Dendritic cell treated with granulocyte-macrophage colony-stimulating factor and Interleukin-4, amounts not matched to agents 40 ng/mL and 50 ng/mL, for 4 days (primary cell): ENCODE results near the gene CACNA1B.
"Not testable (repeated sequence)": the region's sequence is repeated elsewhere in the genome, so short reads cannot be mapped to it uniquely, and the experiment has no call there.

ENCODE experiments used
- H3K27ac Mint-ChIP-seq: one replicate; pipeline ENCODE4 v1.8.0; 2022; ENCODE audit warnings: mild to moderate bottlenecking, mixed read lengths
- H3K27me3 Mint-ChIP-seq: one replicate; pipeline ENCODE4 v1.8.0; 2022; ENCODE audit warnings: mild to moderate bottlenecking, mixed read lengths
- H3K36me3 Mint-ChIP-seq: one replicate; pipeline ENCODE4 v1.8.0; 2022; ENCODE audit warnings: low read depth, mixed read lengths
- H3K4me1 Mint-ChIP-seq: one replicate; pipeline ENCODE4 v1.8.0; 2022; ENCODE audit warnings: low read depth, mixed read lengths
- H3K4me3 Mint-ChIP-seq: one replicate; pipeline ENCODE4 v1.8.0; 2022; ENCODE audit warnings: mild to moderate bottlenecking, moderate library complexity, mixed read lengths
- H3K9me3 Mint-ChIP-seq: one replicate; pipeline ENCODE4 v1.8.0; 2022; ENCODE audit warnings: mixed read lengths
- intact Hi-C: fragments of 100-400 bp; cut with micrococcal nuclease; formaldehyde crosslinking; loops from one replicate; pipeline ENCODE4 v1.15.0; 2022

CACNA1B gene

GRCh38 chr9:137877506-137878122 is at the start of gene CACNA1B:
TSS of gene CACNA1B (plus strand) at chr9:137877782. CDS start at chr9:137877934, 152 bp downstream.
- H3K27me3 Mint-ChIP-seq = peaks cover 44% of the 10 kb centered on the region
- intact Hi-C loops, H3K9me3 Mint-ChIP-seq, H3K36me3 Mint-ChIP-seq, H3K4me3 Mint-ChIP-seq, H3K4me1 Mint-ChIP-seq, H3K27ac Mint-ChIP-seq: not testable (repeated sequence)

GRCh38 chr9:137827908-137828526 is 49.6 kb upstream of the CACNA1B start:
- no peaks in the 10 kb centered on the region for H3K27me3 Mint-ChIP-seq
- no peak overlapping the region for H3K27ac Mint-ChIP-seq
- intact Hi-C loops = no loop called here
- peaks cover 16% of the 10 kb centered on the region for H3K4me1 Mint-ChIP-seq
- no peak overlapping the region for H3K4me3 Mint-ChIP-seq
- H3K9me3 Mint-ChIP-seq = no peaks in the 10 kb centered on the region
- peaks cover 91% of the 10 kb centered on the region for H3K36me3 Mint-ChIP-seq

GRCh38 chr9:137828527-137829259 is 48.9 kb upstream of the CACNA1B start:
- no peaks in the 10 kb centered on the region for H3K27me3 Mint-ChIP-seq
- intact Hi-C loops = no loop called here
- no peaks in the 10 kb centered on the region for H3K9me3 Mint-ChIP-seq
- peaks cover 16% of the 10 kb centered on the region for H3K4me1 Mint-ChIP-seq
- no peak overlapping the region for H3K27ac Mint-ChIP-seq
- H3K4me3 Mint-ChIP-seq = no peak overlapping the region
- H3K36me3 Mint-ChIP-seq = peaks cover 91% of the 10 kb centered on the region

- Mint-ChIP-seq H3K27me3 (no peaks in the 10 kb centered on the region), H3K27ac (no peak overlapping the region), H3K4me3 (no peak overlapping the region), H3K9me3 (no peaks in the 10 kb centered on the region), H3K36me3 (peaks cover 91% of the 10 kb centered on the region), H3K4me1 (peaks cover 16% of the 10 kb centered on the region)
- intact Hi-C loops = no loop called here
These were observed 48.2 kb upstream of the CACNA1B start for GRCh38 chr9:137829260-137829996.

- Mint-ChIP-seq H3K27me3 (no peaks in the 10 kb centered on the region), H3K9me3 (no peaks in the 10 kb centered on the region), H3K36me3 (peaks cover 96% of the 10 kb centered on the region), H3K27ac (no peak overlapping the region), H3K4me1 (no peaks in the 10 kb centered on the region), H3K4me3 (no peak overlapping the region)
- intact Hi-C loops = no loop called here
These were observed 45.3 kb upstream of the CACNA1B start for GRCh38 chr9:137832191-137832700.

GRCh38 chr9:137832830-137833590 is 44.6 kb upstream of the CACNA1B start:
- Mint-ChIP-seq H3K4me1 (no peaks in the 10 kb centered on the region), H3K36me3 (peaks cover 96% of the 10 kb centered on the region), H3K9me3 (no peaks in the 10 kb centered on the region), H3K27ac (no peak overlapping the region), H3K27me3 (no peaks in the 10 kb centered on the region), H3K4me3 (no peak overlapping the region)
- intact Hi-C loops = no loop called here

- H3K9me3 Mint-ChIP-seq = peaks cover 5% of the 10 kb centered on the region
- H3K36me3 Mint-ChIP-seq = peaks cover 92% of the 10 kb centered on the region
- no peaks in the 10 kb centered on the region for H3K4me1 Mint-ChIP-seq
- no peak overlapping the region for H3K4me3 Mint-ChIP-seq
- intact Hi-C loops = no loop called here
- H3K27me3 Mint-ChIP-seq = no peaks in the 10 kb centered on the region
- no peak overlapping the region for H3K27ac Mint-ChIP-seq
These were observed 43.6 kb upstream of the CACNA1B start for GRCh38 chr9:137833721-137834613.

GRCh38 chr9:137834846-137835546 is 42.6 kb upstream of the CACNA1B start:
- Mint-ChIP-seq H3K4me1 (no peaks in the 10 kb centered on the region), H3K27ac (no peak overlapping the region), H3K4me3 (no peak overlapping the region), H3K27me3 (no peaks in the 10 kb centered on the region), H3K36me3 (peaks cover 82% of the 10 kb centered on the region), H3K9me3 (peaks cover 11% of the 10 kb centered on the region)
- intact Hi-C loops = no loop called here

GRCh38 chr9:137836151-137836830 is 41.3 kb upstream of the CACNA1B start:
- Mint-ChIP-seq H3K4me3 (no peak overlapping the region), H3K9me3 (peaks cover 19% of the 10 kb centered on the region), H3K27me3 (no peaks in the 10 kb centered on the region), H3K27ac (no peak overlapping the region), H3K36me3 (peaks cover 72% of the 10 kb centered on the region), H3K4me1 (no peaks in the 10 kb centered on the region)
- intact Hi-C loops = no loop called here

- H3K9me3 Mint-ChIP-seq = peaks cover 19% of the 10 kb centered on the region
- H3K4me3 Mint-ChIP-seq = no peak overlapping the region
- no peaks in the 10 kb centered on the region for H3K4me1 Mint-ChIP-seq
- H3K27me3 Mint-ChIP-seq = no peaks in the 10 kb centered on the region
- no peak overlapping the region for H3K27ac Mint-ChIP-seq
- intact Hi-C loops = no loop called here
- peaks cover 67% of the 10 kb centered on the region for H3K36me3 Mint-ChIP-seq
These were observed 40.7 kb upstream of the CACNA1B start for GRCh38 chr9:137836831-137837241.

- Mint-ChIP-seq H3K36me3 (peaks cover 59% of the 10 kb centered on the region), H3K4me3 (no peak overlapping the region), H3K27ac (no peak overlapping the region), H3K27me3 (no peaks in the 10 kb centered on the region), H3K4me1 (no peaks in the 10 kb centered on the region), H3K9me3 (peaks cover 19% of the 10 kb centered on the region)
- intact Hi-C loops = no loop called here
These were observed 40.0 kb upstream of the CACNA1B start for GRCh38 chr9:137837345-137838278.
